Upper lobe of left lung (tissue), 6 donors: ENCODE measurements around the gene TGFB2. TPM values are rescaled to one million over a fixed set of nuclear protein-coding genes. Genes with fewer than 3 reads are reported as not detected.
A peak's percentile ranks its signal among the peaks of the same experiment; 100 is the strongest.

Source experiments
- ATAC-seq, 2 donors: fragments of 200-7000 bp; cut with Tn5 transposase; one replicate each; pipeline ENCODE4 v1.9.1; 2022; ENCODE audit warnings: mild to moderate bottlenecking in 2 of 2, moderate library complexity in 2 of 2; ENCODE audit not compliant: low FRiP score in 2 of 2
- DNase-seq, 2 donors: peaks; one replicate each; pipeline ENCODE4 v3.0.0-alpha.2; 2019 to 2020
- H3K27ac ChIP-seq, 4 donors: fragments of 200-600 bp; sonication (generic); one replicate each; pipeline ENCODE4 v1.5.1; 2016 to 2019
- H3K27me3 ChIP-seq, 4 donors: fragments of 200-600 bp; sonication (generic); one replicate each; pipeline ENCODE4 v1.5.1; 2017 to 2019
- H3K36me3 ChIP-seq, 4 donors: fragments of 200-600 bp; sonication (generic); one replicate each; pipeline ENCODE4 v1.5.1; 2016 to 2019
- H3K4me1 ChIP-seq, 4 donors: fragments of 200-600 bp; sonication (generic); one replicate each; pipeline ENCODE4 v1.5.1; 2018 to 2019
- H3K4me3 ChIP-seq, 4 donors: fragments of 200-600 bp; sonication (generic); one replicate each; pipeline ENCODE4 v1.5.1; 2017 to 2019; ENCODE audit warnings: mild to moderate bottlenecking in 2 of 4, moderate library complexity in 1 of 4
- H3K9me3 ChIP-seq, 4 donors: fragments of 200-600 bp; sonication (generic); one replicate each; pipeline ENCODE4 v1.5.1; 2018 to 2019
- CTCF ChIP-seq, 6 experiments: fragments of 450-650 bp in 4 of 6; fragments of 200-600 bp in 2 of 6; sonication (generic) in 2 of 6; IDR thresholded peaks; one replicate each; pipeline ENCODE4 v1.5.1; 2016 to 2019; ENCODE audit warnings: antibody characterized with exemption in 6 of 6
- EP300 ChIP-seq, 4 donors: sonication (generic); formaldehyde crosslinking; IDR thresholded peaks; one replicate each; pipeline ENCODE4 v1.5.1; 2017; ENCODE audit warnings: antibody characterized with exemption in 4 of 4, control low read depth in 2 of 4
- POLR2A ChIP-seq, 4 donors: fragments of 450-650 bp; IDR thresholded peaks; one replicate each; pipeline ENCODE4 v1.5.1; 2016 to 2017; ENCODE audit warnings: antibody characterized with exemption in 4 of 4, mild to moderate bottlenecking in 2 of 4
- POLR2AphosphoS5 ChIP-seq, 2 donors: sonication (generic); formaldehyde crosslinking; IDR thresholded peaks; one replicate each; pipeline ENCODE4 v1.5.1; 2017; ENCODE audit warnings: antibody characterized with exemption in 2 of 2
- WGBS, 2 donors: methylation state at CpG; one replicate each; pipeline ENCODE4 v1.1.5; 2017 to 2018; 5-methylcytosine and 5-hydroxymethylcytosine counted together
- total RNA-seq, 6 donors: library from RNA; depleted of rRNA in 4 of 6; stranded (reverse); fragments of >200 nt in 4 of 6; gene quantifications; one replicate each; pipeline versions ENCODE4 v1.1.0 to v1.2.1, GENCODE V29; 2016 to 2021
- donor health status: DM: no; HTN: no; CAD: no; lungs with moderate emphysema.
- donor health status: DM: no; HTN: yes; CAD: no; lungs with severe emphysema.

TGFB2 gene
- total RNA-seq, 6 donors from 2014 or later = 4.2 to 13.7 (median 9.9) TPM

- TF ChIP-seq CTCF (IDR thresholded peaks at IDR 0.05) = no peak
- peak in 1 of 2 donors; percentile 23 for TF ChIP-seq POLR2AphosphoS5 (IDR thresholded peaks at IDR 0.05)
- TF ChIP-seq POLR2A (IDR thresholded peaks at IDR 0.05) = no peak
- TF ChIP-seq EP300 (IDR thresholded peaks at IDR 0.05) = no peak
- Histone ChIP-seq H3K27ac (peak overlapping the region; percentile 22 to 58 (median 52)), H3K9me3 (no peaks in the 10 kb centered on the region), H3K27me3 (no peaks in the 10 kb centered on the region), H3K4me3 (no peak overlapping the region), H3K36me3 (peaks cover 0 to 2% (median 0%) of the 10 kb centered on the region in 4 donors), H3K4me1 (peaks cover 21 to 35% (median 32%) of the 10 kb centered on the region in 4 donors)
- 60 to 63% methylated on average over 15 of the region's 15 CpGs for WGBS, 2 donors
- ATAC-seq (no peak), DNase-seq (peak in 1 of 2 donors; percentile 37)
Measured at GRCh38 chr1:218365226-218365999, 20.3 kb downstream of the TGFB2 start.

- H3K36me3 ChIP-seq = peaks cover 0 to 2% (median 0%) of the 10 kb centered on the region in 4 donors
- TF ChIP-seq CTCF (IDR thresholded peaks at IDR 0.05) = no peak
- no peak for TF ChIP-seq POLR2AphosphoS5 (IDR thresholded peaks at IDR 0.05)
- TF ChIP-seq POLR2A (IDR thresholded peaks at IDR 0.05) = no peak
- TF ChIP-seq EP300 (IDR thresholded peaks at IDR 0.05) = no peak
- ATAC-seq (no peak), DNase-seq (no peak)
- no peaks in the 10 kb centered on the region for H3K27me3 ChIP-seq
- 65 to 77% methylated on average over 5 of the region's 5 CpGs for WGBS, 2 donors
- peak overlapping the region in 2 of 4 donors; percentile 42 to 54 for H3K27ac ChIP-seq
- H3K9me3 ChIP-seq = no peaks in the 10 kb centered on the region
- H3K4me3 ChIP-seq = no peak overlapping the region
- H3K4me1 ChIP-seq = peaks cover 21 to 38% (median 30%) of the 10 kb centered on the region in 4 donors
Measured at GRCh38 chr1:218366322-218367052, 21.4 kb downstream of the TGFB2 start.

DNA sequence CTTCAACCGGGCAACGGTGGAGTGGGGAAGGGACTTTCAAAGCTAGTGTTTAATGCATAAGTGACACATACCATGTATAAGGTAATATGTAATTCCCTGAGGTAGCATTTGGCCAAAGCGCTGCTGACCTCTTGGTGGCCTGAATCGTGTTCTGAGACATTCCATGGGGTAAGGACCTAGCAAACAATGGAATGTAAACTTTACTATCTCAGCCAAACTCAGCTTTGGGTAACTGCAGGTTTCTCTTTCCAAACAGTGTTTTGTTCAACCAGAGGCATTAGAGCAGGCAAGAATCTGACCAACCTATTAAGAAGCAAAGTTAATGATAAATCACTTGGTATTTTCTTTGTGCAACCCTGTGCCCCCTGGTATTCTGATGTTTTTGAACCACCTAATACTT, 22.0 kb downstream of the TGFB2 start:
- no peaks in the 10 kb centered on the region for H3K27me3 ChIP-seq
- peaks cover 21 to 45% (median 30%) of the 10 kb centered on the region in 4 donors for H3K4me1 ChIP-seq
- peak overlapping the region in 1 of 4 donors; percentile 42 for H3K27ac ChIP-seq
- ATAC-seq (no peak), DNase-seq (no peak)
- H3K4me3 ChIP-seq = no peak overlapping the region
- H3K9me3 ChIP-seq = no peaks in the 10 kb centered on the region
- peaks cover 0 to 2% (median 0%) of the 10 kb centered on the region in 4 donors for H3K36me3 ChIP-seq
- TF ChIP-seq POLR2AphosphoS5 (IDR thresholded peaks at IDR 0.05) = no peak
- TF ChIP-seq POLR2A (IDR thresholded peaks at IDR 0.05) = no peak
- no peak for TF ChIP-seq EP300 (IDR thresholded peaks at IDR 0.05)
- no peak for TF ChIP-seq CTCF (IDR thresholded peaks at IDR 0.05)
- 45 to 49% methylated on average over 4 of the region's 4 CpGs for WGBS, 2 donors

DNA sequence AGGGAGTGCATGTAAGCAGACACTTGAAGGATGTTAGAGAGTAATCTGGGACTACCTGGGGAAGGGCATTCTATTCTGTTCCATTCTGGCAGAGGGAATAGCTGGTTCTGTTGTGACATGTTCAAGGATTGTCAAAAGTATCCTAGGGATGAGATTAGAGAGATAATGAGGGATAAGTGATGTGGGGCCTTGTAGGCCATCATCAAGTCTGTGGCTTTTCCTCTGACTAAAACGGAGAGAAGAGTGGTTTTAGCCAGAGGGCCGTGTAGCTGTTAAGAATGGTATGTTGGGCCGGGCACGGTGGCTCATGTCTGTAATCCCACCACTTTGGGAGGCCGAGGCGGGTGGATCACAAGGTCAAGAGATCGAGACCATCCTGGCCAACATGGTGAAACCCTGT, 23.6 kb downstream of the TGFB2 start:
- 90 to 96% methylated on average over 7 of the region's 7 CpGs for WGBS, 2 donors

More for the DNA sequence above, 23.6 kb downstream of the TGFB2 start:
- Histone ChIP-seq H3K4me1 (peaks cover 21 to 48% (median 35%) of the 10 kb centered on the region in 4 donors), H3K27me3 (no peaks in the 10 kb centered on the region), H3K9me3 (no peaks in the 10 kb centered on the region), H3K27ac (no peak overlapping the region), H3K36me3 (peaks cover 0 to under 1% (median 0%) of the 10 kb centered on the region in 4 donors), H3K4me3 (no peak overlapping the region)
- no peak for ATAC-seq
- DNase-seq = no peak
- TF ChIP-seq POLR2AphosphoS5 (IDR thresholded peaks at IDR 0.05) (no peak), CTCF (IDR thresholded peaks at IDR 0.05) (no peak), POLR2A (IDR thresholded peaks at IDR 0.05) (no peak), EP300 (IDR thresholded peaks at IDR 0.05) (no peak)
